H1 (cell line): ENCODE results near the gene CPA4. TPM values are rescaled to one million over a fixed set of nuclear protein-coding genes. Genes with fewer than 3 reads are reported as not detected.

Experiments used
- CTCF ChIA-PET: fragments of 300-600 bp; sonication (Branson Sonifier 250); formaldehyde crosslinking; loops from one replicate; lab custom pipeline; 2021; ENCODE audit not compliant: partially characterized antibody; lab: Charles Lee
- POLR2A ChIA-PET: fragments of 300-600 bp; sonication (Branson Sonifier 250); formaldehyde crosslinking; loops from one replicate; lab custom pipeline; 2021; ENCODE audit warnings: inconsistent platforms; ENCODE audit not compliant: partially characterized antibody; lab: Charles Lee
- DNase-seq, 2 experiments: peaks; one replicate each; pipeline versions ENCODE4 v3.0.0 to v3.0.0-alpha.2; 2010 to 2022; ENCODE audit warnings: low spot score in 2 of 2, low read depth in 1 of 2, mixed read lengths in 1 of 2
- FAIRE-seq: peaks from 2 replicates; lab custom pipeline; 2011; peaks lifted over from hg19 to GRCh38; lab: Jason Lieb, UNC
- H2AFZ ChIP-seq: 2 replicates; pipeline ENCODE4 v1.8.1; 2012; ENCODE audit warnings: low read length, inconsistent platforms
- H2AK5ac ChIP-seq: 2 replicates; pipeline ENCODE4 v1.6.1; 2013; ENCODE audit warnings: low read depth, low read length
- H2BK120ac ChIP-seq: replicated peaks from 2 replicates; pipeline ENCODE3; 2013; ENCODE audit warnings: low read depth, low read length, inconsistent platforms
- H2BK12ac ChIP-seq: 2 replicates; pipeline ENCODE4 v1.6.1; 2013; ENCODE audit warnings: low read depth, low read length
- H2BK15ac ChIP-seq: 2 replicates; pipeline ENCODE4 v1.6.1; 2013; ENCODE audit warnings: low read length
- H2BK20ac ChIP-seq: 2 replicates; pipeline ENCODE4 v1.6.1; 2013; ENCODE audit warnings: low read length
- H2BK5ac ChIP-seq: 2 replicates; pipeline ENCODE4 v1.6.1; 2013; ENCODE audit warnings: low read depth, low read length
- H3K14ac ChIP-seq: 2 replicates; pipeline ENCODE4 v1.6.1; 2013; ENCODE audit warnings: inconsistent platforms; ENCODE audit not compliant: insufficient read length
- H3K18ac ChIP-seq: 2 replicates; pipeline ENCODE4 v1.6.1; 2013; ENCODE audit warnings: low read length; ENCODE audit errors: extremely low read depth
- H3K23ac ChIP-seq: 2 replicates; pipeline ENCODE4 v1.6.1; 2013; ENCODE audit warnings: inconsistent platforms; ENCODE audit not compliant: insufficient read length
- H3K23me2 ChIP-seq: 2 replicates; pipeline ENCODE4 v1.6.1; 2013; ENCODE audit warnings: low read depth, low read length
- H3K27ac ChIP-seq: 2 replicates; pipeline ENCODE4 v1.6.1; 2011; ENCODE audit warnings: low read depth, low read length, inconsistent platforms
- H3K27me3 ChIP-seq, 4 experiments: replicated peaks in 1 of 4; 1 replicate in 1 of 4; 2 replicates in 3 of 4; pipeline versions ENCODE4 v1.6.1 to v1.8.1; 2011 to 2013; ENCODE audit warnings: low read length in 3 of 4, mild to moderate bottlenecking in 3 of 4, inconsistent platforms in 2 of 4, mixed read lengths in 2 of 4, moderate library complexity in 1 of 4; ENCODE audit not compliant: control insufficient read depth in 3 of 4, insufficient read depth in 3 of 4; ENCODE audit errors: extremely low read depth in 1 of 4
- H3K36me3 ChIP-seq, 4 experiments: 2 replicates each; pipeline versions ENCODE4 v1.6.1 to v1.8.1; 2011 to 2013; ENCODE audit warnings: mild to moderate bottlenecking in 4 of 4, low read length in 3 of 4, moderate library complexity in 2 of 4, control low read depth in 1 of 4, inconsistent platforms in 1 of 4; ENCODE audit not compliant: insufficient read depth in 4 of 4, control insufficient read depth in 2 of 4
- H3K4ac ChIP-seq: replicated peaks from 2 replicates; pipeline ENCODE3; 2013; ENCODE audit warnings: low read length, low read depth, mixed read lengths, inconsistent platforms; ENCODE audit not compliant: insufficient read length
- H3K4me1 ChIP-seq, 4 experiments: replicated peaks in 1 of 4; 1 replicate in 1 of 4; 2 replicates in 3 of 4; pipeline versions ENCODE4 v1.6.1 to v1.8.1; 2011 to 2013; ENCODE audit warnings: low read length in 3 of 4, inconsistent platforms in 2 of 4, mixed read lengths in 1 of 4; ENCODE audit not compliant: insufficient read depth in 4 of 4, control insufficient read depth in 3 of 4
- H3K4me2 ChIP-seq, 2 experiments: 2 replicates each; pipeline versions ENCODE4 v1.6.1 to v1.8.1; 2011 to 2013; ENCODE audit warnings: low read depth in 2 of 2, low read length in 2 of 2, control low read depth in 1 of 2, inconsistent platforms in 1 of 2, mild to moderate bottlenecking in 1 of 2; ENCODE audit not compliant: insufficient read depth in 1 of 2
- H3K4me3 ChIP-seq, 4 experiments: fragments of 200-600, 300-600 bp in 1 of 4; sonication (generic), shearing (Covaris generic), sonication (Bioruptor Twin) in 1 of 4; 2 replicates each; pipeline versions ENCODE4 v1.5.1 to v1.8.1; 2011 to 2016; ENCODE audit warnings: low read length in 4 of 4, low read depth in 3 of 4, control low read depth in 2 of 4, inconsistent platforms in 2 of 4, mild to moderate bottlenecking in 2 of 4, mixed read lengths in 1 of 4, moderate library complexity in 1 of 4; ENCODE audit not compliant: insufficient read depth in 2 of 4; ENCODE audit errors: extremely low read depth in 1 of 4
- H3K56ac ChIP-seq: replicated peaks from 2 replicates; pipeline ENCODE3; 2013; ENCODE audit warnings: low read depth, mild to moderate bottlenecking, mixed read lengths, low read length, inconsistent platforms; ENCODE audit not compliant: insufficient read length
- H3K79me1 ChIP-seq: 2 replicates; pipeline ENCODE4 v1.6.1; 2013; ENCODE audit warnings: low read depth, low read length, control low read depth
- H3K79me2 ChIP-seq, 2 experiments: 2 replicates each; pipeline versions ENCODE4 v1.6.1 to v1.8.1; 2012 to 2013; ENCODE audit warnings: low read length in 2 of 2, mild to moderate bottlenecking in 2 of 2, inconsistent platforms in 1 of 2; ENCODE audit not compliant: insufficient read depth in 2 of 2, control insufficient read depth in 1 of 2
- H3K9ac ChIP-seq, 4 experiments: replicated peaks in 1 of 4; 1 replicate in 1 of 4; 2 replicates in 3 of 4; pipeline versions ENCODE4 v1.6.1 to v1.8.1; 2011 to 2013; ENCODE audit warnings: low read depth in 3 of 4, low read length in 3 of 4, control low read depth in 2 of 4, mild to moderate bottlenecking in 2 of 4, moderate library complexity in 2 of 4, inconsistent platforms in 1 of 4; ENCODE audit errors: extremely low read depth in 1 of 4
- H3K9me3 ChIP-seq, 2 experiments: 2 replicates each; pipeline versions ENCODE4 v1.6.1 to v1.8.1; 2012 to 2013; ENCODE audit warnings: mild to moderate bottlenecking in 2 of 2, moderate library complexity in 2 of 2, control low read depth in 1 of 2, inconsistent platforms in 1 of 2, low read depth in 1 of 2, low read length in 1 of 2, mixed read lengths in 1 of 2; ENCODE audit not compliant: insufficient read depth in 2 of 2
- H4K20me1 ChIP-seq, 2 experiments: replicated peaks in 1 of 2; 2 replicates each; pipeline versions ENCODE3 to v1.8.1; 2011 to 2013; ENCODE audit warnings: inconsistent platforms in 2 of 2, low read length in 2 of 2, mild to moderate bottlenecking in 1 of 2; ENCODE audit not compliant: insufficient read depth in 2 of 2, control insufficient read depth in 1 of 2
- H4K5ac ChIP-seq: 2 replicates; pipeline ENCODE4 v1.6.1; 2013; ENCODE audit warnings: low read length, low read depth, mixed read lengths, inconsistent platforms; ENCODE audit not compliant: insufficient read length
- H4K8ac ChIP-seq: 2 replicates; pipeline ENCODE4 v1.8.0; 2013; ENCODE audit warnings: mild to moderate bottlenecking, moderate library complexity, low read length, inconsistent platforms; ENCODE audit not compliant: insufficient read depth; ENCODE audit errors: extremely low read depth
- H4K91ac ChIP-seq: replicated peaks from 2 replicates; pipeline ENCODE3; 2013; ENCODE audit warnings: low read length, mixed read lengths, inconsistent platforms; ENCODE audit not compliant: insufficient read length
- CREB1 ChIP-seq: IDR thresholded peaks from 2 replicates; pipeline ENCODE4 v1.6.1; 2012; ENCODE audit warnings: inconsistent platforms
- E2F6 ChIP-seq: IDR thresholded peaks from 2 replicates; pipeline ENCODE4 v1.6.1; 2012; ENCODE audit warnings: inconsistent platforms
- GTF2F1 ChIP-seq: IDR thresholded peaks from 2 replicates; pipeline ENCODE4 v1.6.1; 2012; ENCODE audit warnings: low read depth, low read length, improper control_type of control experiment, borderline replicate concordance
- JUN ChIP-seq: IDR thresholded peaks from 2 replicates; pipeline ENCODE4 v1.6.1; 2011; ENCODE audit warnings: low read depth, mild to moderate bottlenecking, improper control_type of control experiment, low read length
- KDM1A ChIP-seq: fragments of 200-600, 300-600 bp; sonication (generic); IDR thresholded peaks from 2 replicates; pipeline ENCODE4 v1.7.1; 2016; ENCODE audit warnings: mild to moderate bottlenecking, low read length, borderline replicate concordance
- RNF2 ChIP-seq: fragments of 200-900, 300-1000 bp; sonication (generic); IDR thresholded peaks from 2 replicates; pipeline ENCODE4 v1.7.1; 2016; ENCODE audit warnings: borderline replicate concordance, low read depth, mild to moderate bottlenecking, antibody characterized with exemption, low read length; ENCODE audit not compliant: poor library complexity, severe bottlenecking; ENCODE audit errors: missing control alignments
- RXRA ChIP-seq: IDR thresholded peaks from 2 replicates; pipeline ENCODE4 v1.6.1; 2011; ENCODE audit warnings: low read depth, mild to moderate bottlenecking, low read length, moderate library complexity; ENCODE audit not compliant: insufficient read depth
- SIX5 ChIP-seq: IDR thresholded peaks from 2 replicates; pipeline ENCODE4 v1.6.1; 2011; ENCODE audit warnings: mild to moderate bottlenecking, low read depth, low read length
- SP4 ChIP-seq: IDR thresholded peaks from 2 replicates; pipeline ENCODE4 v1.6.1; 2012; ENCODE audit warnings: low read length, inconsistent platforms
- SUZ12 ChIP-seq: fragments of 200-600 bp; sonication (generic); IDR thresholded peaks from 2 replicates; pipeline ENCODE4 v1.6.1; 2012; ENCODE audit warnings: mild to moderate bottlenecking, inconsistent platforms, low read length, moderate library complexity, mixed read lengths
- USF2 ChIP-seq: IDR thresholded peaks from 2 replicates; pipeline ENCODE4 v1.6.1; 2011; ENCODE audit warnings: low read length, improper control_type of control experiment
- WGBS, 2 experiments: shearing (Covaris generic) in 1 of 2; methylation state at CpG; one replicate each; pipeline versions ENCODE4 v1.1.6 to v1.1.7; 2013 to 2015; ENCODE audit warnings: low lambda C conversion rate in 2 of 2, mixed read lengths in 2 of 2, inconsistent platforms in 1 of 2, low coverage in 1 of 2, missing lambda C conversion rate in 1 of 2; ENCODE audit not compliant: insufficient replicate concordance in 2 of 2, insufficient coverage in 1 of 2, insufficient read length in 1 of 2; ENCODE audit errors: extremely low coverage in 1 of 2, missing lambda C conversion rate in 1 of 2; 5-methylcytosine and 5-hydroxymethylcytosine counted together
- polyA plus RNA-seq, 7 experiments: library from polyadenylated mRNA; depleted of rRNA in 3 of 7; stranded (reverse) in 5 of 7; unstranded in 2 of 7; fragments of >200 nt in 5 of 7; fragments of 200-250 nt in 2 of 7; gene quantifications; 1 replicate in 5 of 7; 2 replicates in 1 of 7; 4 replicates in 1 of 7; pipeline versions ENCODE4 v1.2.1 to v1.2.3, GENCODE V29; 2011 to 2013; ENCODE audit warnings: missing spikeins in 2 of 7, mixed read lengths in 2 of 7
- total RNA-seq: library from RNA; stranded (reverse); fragmentation: NEBNext Ultra II Directional; extraction: Animal tissue kit (Norgen Biotek cat#: 25700); gene quantifications from 2 replicates; pipeline ENCODE4 v1.2.1, GENCODE V29; 2021

Gene CPA4
- total and polyA plus RNA-seq, 2 of the 8 experiments (the other 6 are each of a cell fraction or from before 2014, with no cell fraction given): 0.03 TPM; not detected in 1

GRCh38 chr7:130266258-130266960, 26.6 kb upstream of the CPA4 start, which contains the start of gene CPA2:
Gene CPA2 (plus strand): TSS chr7:130266863. CDS start chr7:130266882, 19 bp downstream.
- Histone ChIP-seq H2BK120ac (no peak within 1 kb of the TSS), H3K4me2 (no peak within 1 kb of the TSS), H3K79me1 (no peaks in the 10 kb centered on the region), H4K5ac (no peak within 1 kb of the TSS), H4K20me1 (no peaks in the 10 kb centered on the region), H3K4ac (no peak within 1 kb of the TSS), H3K14ac (no peak within 1 kb of the TSS), H3K27ac (no peak within 1 kb of the TSS), H3K18ac (no peak within 1 kb of the TSS), H2AFZ (no peak within 1 kb of the TSS), H2BK15ac (no peak within 1 kb of the TSS), H3K23me2 (no peaks in the 10 kb centered on the region; the same call in 1 of the 2 replicates), H3K79me2 (no peaks in the 10 kb centered on the region), H2BK5ac (no peak within 1 kb of the TSS), H3K56ac (no peak within 1 kb of the TSS), H3K27me3 (no peaks in the 10 kb centered on the region), H3K9ac (no peak within 1 kb of the TSS), H3K9me3 (no peaks in the 10 kb centered on the region), H2BK20ac (no peak within 1 kb of the TSS), H3K23ac (no peak within 1 kb of the TSS), H2BK12ac (no peak within 1 kb of the TSS), H4K8ac (no peak within 1 kb of the TSS), H3K36me3 (no peaks in the 10 kb centered on the region), H2AK5ac (no peak within 1 kb of the TSS), H3K4me1 (peaks cover 0 to 4% (median 2%) of the 10 kb centered on the region in 4 experiments; a peak in 3 of 7 replicates), H3K4me3 (no peak within 1 kb of the TSS), H4K91ac (no peak within 1 kb of the TSS)
- ChIA-PET CTCF (interaction anchor here (0.6 kb wide), 1 partner anchor 16 kb away, joined by 4 read pairs; no protein-coding TSS in a partner anchor), POLR2A (no interaction called here)
- DNase-seq (no peak), FAIRE-seq (no peak)
- WGBS, 2 experiments: 89% methylated on average over 3 of the region's 3 CpGs; no CpG with 5 or more reads in 1 of the 2 experiments
- TF ChIP-seq E2F6 (no peak), RNF2 (no peak), SIX5 (no peak), USF2 (no peak), RXRA (no peak), CREB1 (no peak), JUN (no peak), KDM1A (no peak), GTF2F1 (no peak), SUZ12 (no peak), SP4 (no peak)
